ENCODE data around the gene CHN2.
A peak's percentile ranks its signal among the peaks of the same experiment; 100 is the strongest.

CHN2 gene

DNA sequence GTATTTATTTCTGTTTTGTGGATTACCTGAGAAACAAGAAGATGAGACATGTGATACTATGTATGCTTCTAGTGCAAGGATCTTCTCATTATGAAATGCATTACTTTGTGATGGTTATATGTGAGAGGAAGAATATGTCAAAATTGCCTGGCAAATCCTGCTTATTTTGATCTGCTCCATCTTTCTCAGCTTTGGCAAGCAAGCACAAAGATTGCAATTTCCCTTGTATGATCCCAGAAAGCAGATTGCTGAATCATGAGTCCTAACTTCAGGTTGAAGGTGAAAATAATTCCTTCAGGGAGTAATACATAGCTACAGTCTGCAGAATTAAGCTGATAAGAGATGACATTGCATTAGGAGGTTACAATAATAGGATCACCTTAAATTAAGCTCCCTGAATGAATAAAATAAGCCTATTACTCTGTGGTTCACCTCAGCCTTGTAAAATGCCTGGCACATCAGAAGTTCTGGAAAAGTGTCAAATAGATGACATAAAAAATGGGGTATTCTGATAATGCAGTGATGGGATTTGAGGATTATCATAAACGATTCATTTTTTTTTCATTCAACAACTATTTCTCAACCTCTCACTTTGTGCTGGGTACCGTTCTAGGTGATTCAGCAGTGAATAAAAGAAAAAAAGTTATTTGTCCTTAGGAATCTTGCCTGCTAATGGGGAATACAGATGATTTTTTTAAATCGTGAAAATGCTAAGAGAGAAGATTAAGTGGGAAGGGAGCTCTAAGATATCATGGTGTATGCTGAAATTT is 120.7 kb downstream of the CHN2 start:
- no peak for DNase-seq

DNA sequence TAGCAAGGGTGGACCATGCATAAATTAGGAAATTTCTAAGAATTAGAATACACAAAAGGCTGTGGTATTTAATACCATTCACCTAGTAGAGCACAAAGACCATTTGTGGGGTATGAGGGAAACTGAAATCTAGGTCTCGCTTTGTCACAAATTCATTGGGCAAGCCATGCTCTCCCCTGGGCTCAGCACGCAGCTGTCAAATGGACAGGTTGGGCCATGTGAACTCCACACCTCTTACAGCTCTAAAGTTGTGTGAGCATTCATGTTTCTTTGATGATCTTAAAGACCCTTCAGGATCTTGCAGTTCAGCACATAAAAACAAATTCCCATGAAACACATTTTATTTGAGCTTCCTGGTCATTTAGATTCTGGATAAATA is 121.3 kb downstream of the CHN2 start:
- DNase-seq: no peak

- no peak for DNase-seq
Measured at GRCh38 chr7:29316926-29317325, 122.4 kb downstream of the CHN2 start.

- DNase-seq: no peak
Measured at GRCh38 chr7:29318853-29319718, 124.5 kb downstream of the CHN2 start.

- DNase-seq: peak; percentile 93 to 97
Measured at GRCh38 chr7:29319719-29320521, 125.3 kb downstream of the CHN2 start.

- no peak for DNase-seq
Measured at GRCh38 chr7:29320577-29320976, 126.0 kb downstream of the CHN2 start.

DNA sequence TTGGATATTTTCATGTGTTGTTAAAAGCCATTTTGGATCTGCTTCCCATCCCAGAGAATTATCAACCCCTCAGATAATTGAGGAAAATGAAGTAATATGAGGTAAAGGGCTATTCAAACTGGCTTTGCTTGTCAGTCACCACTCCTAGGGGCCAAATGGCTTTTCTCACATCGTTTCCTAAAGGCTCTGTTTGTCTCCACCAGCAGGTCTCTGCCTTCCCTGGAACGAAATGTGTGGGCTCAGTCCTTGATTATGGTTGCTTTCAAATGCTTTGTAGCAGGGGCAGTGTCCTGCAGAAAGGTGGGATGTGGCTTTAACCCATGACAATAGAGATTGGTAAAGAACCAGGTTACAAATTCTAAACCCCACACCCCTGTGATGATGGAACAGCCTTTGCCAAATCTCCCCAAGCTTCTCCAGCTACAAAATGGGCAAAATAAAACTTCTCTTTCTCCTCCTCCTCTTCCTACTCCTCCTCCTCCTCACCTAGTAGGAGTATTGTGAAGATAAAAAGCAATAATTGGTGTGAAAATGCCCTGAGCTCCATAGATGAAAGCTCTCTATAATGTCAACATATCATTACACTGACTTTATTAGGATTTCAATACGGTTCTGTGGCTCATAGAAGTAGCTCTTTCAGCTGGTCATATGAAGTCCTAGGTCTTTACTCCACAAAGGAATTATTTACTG is 127.6 kb downstream of the CHN2 start:
- no peak for DNase-seq

- DNase-seq: no peak
Measured at GRCh38 chr7:29325476-29325875, 130.9 kb downstream of the CHN2 start.

GRCh38 chr7:29326864-29327263 is 132.3 kb downstream of the CHN2 start:
- DNase-seq: no peak

- no peak for DNase-seq
Measured at GRCh38 chr7:29327455-29327854, 132.9 kb downstream of the CHN2 start.

GRCh38 chr7:29328045-29328444 is 133.5 kb downstream of the CHN2 start:
- peak in 1 of 2 donors; percentile 12 for DNase-seq

DNA sequence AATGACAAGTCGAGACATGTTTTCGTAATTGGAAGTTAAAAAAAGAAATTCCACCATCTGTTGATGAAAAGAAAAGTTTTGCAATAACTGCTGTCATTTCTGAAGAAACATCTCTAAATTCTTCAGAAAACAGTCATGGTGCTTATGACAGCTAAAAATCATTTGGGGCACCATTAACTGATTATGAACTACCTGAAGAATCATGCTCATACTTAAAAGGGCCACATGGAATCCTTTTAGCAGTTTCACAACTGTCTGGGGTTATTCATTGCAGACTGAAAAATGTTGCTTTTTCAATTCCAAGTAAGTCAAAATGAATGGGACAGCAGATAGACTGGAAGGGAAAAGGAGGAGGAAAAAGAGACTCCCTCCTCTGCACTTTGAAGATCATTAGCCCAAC is 134.2 kb downstream of the CHN2 start:
- peak; percentile 42 to 86 for DNase-seq

- peak in 1 of 2 donors; percentile 52 for DNase-seq
Measured at GRCh38 chr7:29329686-29330085, 135.1 kb downstream of the CHN2 start.

- DNase-seq: no peak
Measured at GRCh38 chr7:29330136-29330535, 135.6 kb downstream of the CHN2 start.

DNA sequence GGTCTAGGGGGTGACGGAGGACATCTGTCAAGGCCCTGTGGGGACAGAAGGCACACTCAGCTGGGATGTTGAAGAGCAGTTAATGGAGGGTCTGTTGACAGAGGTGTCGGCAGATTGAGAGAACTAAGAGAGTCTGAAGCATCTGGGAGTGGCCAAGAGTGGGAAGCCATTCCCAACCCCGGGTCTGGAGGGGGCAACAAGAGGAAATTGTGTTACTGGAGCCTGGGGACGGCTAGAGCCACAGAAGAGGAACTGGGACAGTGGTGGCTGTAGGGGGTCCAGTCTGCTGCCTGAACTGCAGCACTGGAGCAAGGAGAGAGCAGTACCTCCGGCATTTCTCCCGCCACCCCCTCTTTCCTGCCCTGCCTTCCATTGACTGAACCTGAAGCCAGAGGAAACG is 136.6 kb downstream of the CHN2 start:
- no peak for DNase-seq

GRCh38 chr7:29332042-29332811 is 137.7 kb downstream of the CHN2 start:
- DNase-seq: no peak

DNA sequence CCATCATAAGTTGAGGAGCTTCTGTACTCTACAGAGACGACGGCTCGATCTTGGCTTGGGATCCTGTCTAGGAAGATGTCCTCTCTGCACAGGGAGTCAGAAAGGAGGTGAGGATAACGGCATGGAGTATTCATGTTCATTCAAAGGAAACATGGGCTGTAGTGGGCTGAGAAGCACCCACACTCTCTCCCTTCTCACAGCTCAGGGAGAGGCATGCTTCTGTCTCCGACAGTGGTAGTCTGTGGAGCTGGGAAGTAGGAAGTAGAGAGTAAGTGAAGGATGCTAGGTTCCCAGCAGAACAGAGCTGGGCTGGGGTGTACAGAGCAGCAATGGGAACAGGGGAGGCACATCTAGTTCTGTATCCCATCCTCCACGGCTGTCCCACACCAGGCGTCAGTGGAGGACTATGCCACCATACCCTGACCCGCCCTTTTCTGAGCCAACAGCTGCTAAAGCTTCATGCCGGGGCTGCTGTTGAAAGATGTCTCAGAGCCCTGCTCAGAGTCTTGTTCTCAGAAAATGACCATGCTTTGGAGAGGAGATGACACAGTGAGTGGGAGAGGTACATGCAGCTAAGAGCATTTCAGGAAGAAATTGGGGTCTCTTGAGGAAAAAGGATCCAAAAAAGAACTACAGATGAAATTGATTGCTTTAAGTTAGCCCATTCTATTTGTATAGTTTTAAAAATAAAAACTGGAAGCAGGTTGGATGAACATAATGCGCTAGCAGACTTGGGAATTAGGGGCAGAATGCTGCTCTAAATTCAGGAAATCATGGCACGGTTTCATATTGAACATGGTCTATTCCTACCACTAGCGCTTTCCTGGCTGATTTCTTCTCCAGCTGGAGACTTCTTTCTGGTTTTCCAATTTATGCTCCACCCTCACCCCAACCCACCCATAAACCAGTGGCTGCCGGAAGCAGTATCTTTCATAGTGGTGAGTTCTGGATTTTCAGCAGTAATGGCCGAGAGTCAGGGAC is 138.6 kb downstream of the CHN2 start:
- DNase-seq: no peak

DNA sequence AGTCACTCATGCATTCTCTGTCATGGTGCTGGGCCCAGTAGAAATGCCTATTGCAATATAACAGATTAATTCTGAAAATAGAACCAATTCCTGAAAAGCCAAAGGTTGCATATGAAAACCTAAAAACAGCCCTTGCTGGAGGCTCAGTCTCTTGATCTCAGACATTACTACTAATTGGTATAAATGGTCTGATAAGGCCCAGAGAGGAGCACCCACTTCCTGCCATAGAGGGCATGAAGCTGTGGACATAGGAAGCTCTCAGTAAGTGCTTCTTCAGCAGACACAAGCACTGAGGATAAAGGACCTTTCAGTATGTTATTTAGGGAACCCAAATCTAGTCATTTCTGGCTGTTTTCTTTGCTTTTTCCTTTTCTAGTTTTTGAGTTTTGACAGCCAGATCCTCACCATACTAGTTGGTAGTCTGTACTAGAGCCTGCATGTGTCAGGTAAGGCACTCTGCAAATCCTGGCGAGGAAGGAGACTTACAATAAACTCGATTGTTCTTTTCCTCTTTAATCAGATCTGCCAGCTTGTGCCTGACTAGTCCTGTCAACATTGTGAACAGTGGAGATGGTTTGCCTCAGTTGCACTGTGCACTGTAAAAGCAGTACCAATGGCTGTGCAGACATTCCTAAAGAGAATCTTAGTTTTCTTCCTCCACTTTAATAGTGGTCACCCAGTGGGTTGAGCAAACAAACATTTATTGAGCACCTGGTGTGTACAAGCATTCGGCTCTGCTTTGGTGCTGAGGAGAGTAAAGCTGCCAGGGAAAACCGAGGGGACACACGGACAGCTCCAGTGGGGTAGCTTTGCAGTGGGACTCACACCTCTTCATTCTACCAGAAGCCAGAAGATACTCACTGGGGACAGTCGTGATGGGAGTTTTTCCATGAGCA is 140.9 kb downstream of the CHN2 start:
- DNase-seq: no peak

- no peak for DNase-seq
Measured at GRCh38 chr7:29337546-29338116, 143.1 kb downstream of the CHN2 start.

All from inflammatory macrophage (primary cell).